HG02759 (cell line): ENCODE results near the gene TANK.

ENCODE experiments used
- ATAC-seq: cut with Tn5 transposase; IDR thresholded peaks from one replicate; pipeline ENCODE4 v1.9.1; 2021; ENCODE audit warnings: mild to moderate bottlenecking, moderate library complexity; ENCODE audit not compliant: unreplicated experiment

TANK gene

DNA sequence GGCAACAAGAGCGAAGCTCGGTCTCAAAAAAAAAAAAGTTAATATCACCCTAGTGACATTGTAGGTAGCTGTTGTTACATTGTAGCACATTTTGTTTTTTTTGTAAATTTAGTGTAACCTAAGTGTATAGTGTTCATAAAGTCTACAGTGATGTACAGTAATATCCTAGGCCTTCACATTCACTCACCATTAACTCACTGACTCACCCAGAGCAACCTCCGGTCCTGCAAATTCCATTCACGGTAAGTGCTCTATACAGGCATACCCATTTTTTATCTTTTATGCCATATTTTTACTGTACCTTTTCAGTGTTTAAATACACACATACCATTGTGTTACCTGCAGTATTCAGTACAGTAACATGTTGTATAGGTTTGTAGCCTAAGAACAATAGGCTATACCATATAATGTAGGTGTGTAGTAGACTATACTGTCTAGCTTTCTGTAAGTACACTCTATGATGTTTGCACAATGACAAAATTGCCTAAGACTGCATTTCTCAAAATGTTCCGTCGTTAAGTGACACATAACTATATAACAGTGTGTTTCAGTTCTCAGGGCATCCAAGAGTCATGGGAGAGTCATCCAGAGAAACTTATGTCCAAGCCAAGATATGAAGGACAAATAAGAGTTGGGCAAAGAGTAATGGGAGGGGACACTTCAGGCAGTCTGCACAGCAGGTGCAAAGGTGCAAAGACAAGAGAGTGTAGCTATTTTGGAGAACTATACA is 68.4 kb downstream of the TANK start:
- ATAC-seq: no peak

DNA sequence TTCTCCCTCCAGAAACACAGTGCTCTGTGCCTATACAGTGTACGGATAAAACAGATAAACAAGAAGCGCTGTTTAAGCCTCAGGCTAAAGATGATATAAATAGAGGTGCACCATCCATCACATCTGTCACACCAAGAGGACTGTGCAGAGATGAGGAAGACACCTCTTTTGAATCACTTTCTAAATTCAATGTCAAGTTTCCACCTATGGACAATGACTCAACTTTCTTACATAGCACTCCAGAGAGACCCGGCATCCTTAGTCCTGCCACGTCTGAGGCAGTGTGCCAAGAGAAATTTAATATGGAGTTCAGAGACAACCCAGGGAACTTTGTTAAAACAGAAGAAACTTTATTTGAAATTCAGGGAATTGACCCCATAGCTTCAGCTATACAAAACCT is 70.7 kb downstream of the TANK start:
- ATAC-seq: no peak

DNA sequence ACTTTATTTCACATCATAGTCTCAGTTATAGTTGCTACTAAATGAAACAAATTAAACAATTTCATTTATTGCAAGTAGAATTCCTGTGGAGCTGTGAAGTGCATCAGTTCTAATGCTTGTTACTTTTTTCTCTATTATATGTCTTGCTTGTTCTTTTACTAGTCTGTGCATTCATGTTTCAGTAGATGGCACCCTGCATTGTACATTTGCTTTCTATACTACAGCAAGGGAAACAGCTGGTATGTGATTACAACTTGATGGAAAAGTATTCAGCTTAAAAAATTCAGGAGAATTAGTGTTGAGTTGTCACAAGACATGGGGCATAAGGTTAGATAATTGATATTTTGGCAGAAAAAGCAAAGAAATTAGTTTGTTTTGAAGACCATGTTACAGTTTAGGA is 72.3 kb downstream of the TANK start:
- no peak for ATAC-seq

DNA sequence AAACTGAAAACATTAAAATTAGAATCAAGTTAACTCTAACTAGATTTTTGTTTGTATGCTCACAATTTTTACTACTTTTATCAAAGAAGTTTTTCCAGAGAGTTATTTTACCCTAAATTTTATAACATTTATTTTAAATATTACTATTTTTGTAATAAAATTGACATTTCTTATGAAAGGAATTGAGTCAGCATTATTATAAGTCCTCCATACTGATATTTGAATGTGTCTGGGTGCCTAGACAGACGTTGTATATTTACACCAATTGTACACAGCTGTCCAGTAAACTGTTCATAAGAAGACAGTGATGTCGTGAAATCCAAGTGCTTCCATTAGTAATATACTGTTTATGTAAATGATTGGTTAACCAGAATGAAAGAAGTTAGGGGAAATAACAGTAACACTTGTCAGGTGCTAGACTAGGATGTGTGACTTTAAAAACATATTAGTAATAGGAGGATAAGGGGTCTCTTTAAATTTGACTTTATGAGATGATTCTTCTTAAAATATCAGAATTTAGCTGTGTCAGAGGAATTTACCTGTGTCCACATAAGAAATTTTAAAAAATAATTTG is 73.7 kb downstream of the TANK start:
- peak; percentile 29 for ATAC-seq

DNA sequence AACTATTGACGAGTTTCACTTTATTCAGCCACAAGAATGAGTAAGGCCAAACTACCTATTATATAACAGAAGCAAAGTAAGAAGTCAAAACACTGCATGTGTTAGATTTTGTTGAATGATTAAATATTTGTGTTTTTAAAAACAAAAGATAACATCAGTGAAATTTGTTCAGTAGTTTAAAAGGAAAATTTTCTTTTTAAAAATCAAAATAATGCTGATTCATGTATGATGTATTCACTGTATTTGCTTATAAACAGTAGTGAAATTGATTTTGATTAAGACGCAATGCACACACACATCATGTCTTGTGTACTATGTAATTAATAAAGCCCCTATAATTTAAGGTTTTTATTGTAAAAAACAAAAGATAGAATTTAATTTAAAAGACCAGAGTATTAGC is 74.4 kb downstream of the TANK start:
- ATAC-seq: no peak

DNA sequence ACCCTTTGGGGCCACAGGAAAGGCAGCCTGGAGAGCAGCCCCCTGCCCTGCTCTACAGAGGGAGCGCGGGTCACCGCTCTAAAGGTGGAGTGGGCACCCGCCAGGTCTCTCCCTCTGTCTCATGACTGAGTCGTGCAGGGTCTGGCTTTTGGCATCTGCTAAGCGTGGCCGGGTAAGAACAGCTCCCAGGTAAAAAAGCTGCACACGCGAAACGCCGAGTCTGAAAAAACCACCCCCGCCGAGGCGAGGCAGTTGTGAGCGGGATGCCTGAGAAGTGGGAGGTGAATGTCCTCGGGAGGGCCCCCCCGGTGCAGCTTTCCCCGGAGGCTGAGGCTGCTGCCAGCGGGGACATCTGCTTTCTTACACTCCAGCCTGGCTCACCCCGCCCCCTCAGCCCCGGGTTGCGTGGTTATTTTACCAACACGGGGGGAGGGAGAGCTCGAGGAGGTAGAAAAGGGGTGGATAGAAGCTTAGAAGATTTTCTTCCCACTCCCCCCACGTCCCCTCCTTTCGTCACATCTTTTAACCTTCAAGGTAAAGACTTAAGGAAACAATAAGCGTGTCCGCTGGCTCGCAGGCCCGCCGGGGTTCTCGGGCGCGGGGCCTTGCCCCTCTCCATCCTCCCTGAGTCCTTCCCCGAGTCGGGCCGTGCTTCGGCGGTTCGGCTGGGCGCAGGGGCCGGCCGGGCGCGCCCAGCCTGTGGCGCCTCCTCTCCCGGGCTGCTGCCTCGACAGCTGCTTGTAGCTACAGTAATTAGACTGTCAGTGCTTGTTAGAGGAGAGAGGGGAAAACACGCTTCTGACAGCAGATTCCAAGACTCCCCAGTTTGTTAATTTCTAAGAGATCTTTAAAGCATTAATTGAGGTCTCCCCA is 77.4 kb downstream of the TANK start:
- ATAC-seq: peak; percentile 51

DNA sequence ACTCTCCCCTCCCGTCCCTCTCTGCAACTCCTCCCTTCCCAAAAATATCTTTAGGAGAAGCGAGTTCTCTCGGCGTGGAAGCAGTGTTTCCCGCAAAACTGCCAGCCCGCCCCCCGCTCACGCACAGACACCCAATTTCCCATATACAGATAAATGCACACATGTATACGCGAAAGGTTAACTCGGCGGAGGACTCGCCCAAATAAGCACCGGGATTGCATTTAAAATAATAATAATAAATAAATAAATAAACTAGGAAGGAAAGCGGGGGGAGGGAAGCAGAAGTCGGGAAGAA is 78.0 kb downstream of the TANK start:
- ATAC-seq: no peak

DNA sequence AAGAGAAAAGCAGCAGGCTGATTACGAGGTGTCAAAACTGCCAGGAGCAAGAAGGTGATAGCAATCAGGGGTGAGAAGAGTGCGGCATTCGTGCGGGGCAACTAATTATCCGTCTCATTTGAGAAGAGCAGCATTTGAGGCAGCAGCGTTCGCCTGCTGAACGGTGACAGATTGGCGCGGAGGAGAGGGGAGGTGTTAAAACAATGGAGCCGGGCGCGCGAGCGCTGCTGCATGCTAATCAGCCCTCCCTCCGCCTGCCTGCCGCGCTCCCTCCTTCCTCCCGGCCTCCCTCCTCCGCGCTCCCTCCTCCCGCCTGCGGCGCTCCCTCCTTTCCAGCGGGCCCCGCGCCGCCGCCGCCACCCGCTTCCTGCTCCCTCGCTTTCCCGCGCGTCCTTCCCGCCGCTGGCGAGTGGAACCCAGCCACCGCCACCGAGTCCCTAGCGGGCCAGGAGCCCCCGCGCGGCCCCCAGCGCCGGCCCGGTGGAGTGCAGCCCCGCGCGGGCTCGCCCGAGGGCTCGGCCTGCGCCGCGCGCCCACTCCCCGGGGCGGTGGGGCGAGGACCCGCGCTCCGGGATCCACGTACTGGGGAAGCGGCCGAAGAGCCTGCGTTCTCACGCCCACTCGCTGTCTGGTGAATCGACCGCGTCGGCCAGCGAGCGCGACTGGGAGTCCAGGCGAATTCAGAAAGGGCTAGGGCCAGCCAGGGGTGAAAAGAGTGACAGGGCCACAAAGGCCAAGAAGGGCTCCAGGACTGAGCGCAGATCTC is 78.5 kb downstream of the TANK start:
- ATAC-seq: peak; percentile 39

DNA sequence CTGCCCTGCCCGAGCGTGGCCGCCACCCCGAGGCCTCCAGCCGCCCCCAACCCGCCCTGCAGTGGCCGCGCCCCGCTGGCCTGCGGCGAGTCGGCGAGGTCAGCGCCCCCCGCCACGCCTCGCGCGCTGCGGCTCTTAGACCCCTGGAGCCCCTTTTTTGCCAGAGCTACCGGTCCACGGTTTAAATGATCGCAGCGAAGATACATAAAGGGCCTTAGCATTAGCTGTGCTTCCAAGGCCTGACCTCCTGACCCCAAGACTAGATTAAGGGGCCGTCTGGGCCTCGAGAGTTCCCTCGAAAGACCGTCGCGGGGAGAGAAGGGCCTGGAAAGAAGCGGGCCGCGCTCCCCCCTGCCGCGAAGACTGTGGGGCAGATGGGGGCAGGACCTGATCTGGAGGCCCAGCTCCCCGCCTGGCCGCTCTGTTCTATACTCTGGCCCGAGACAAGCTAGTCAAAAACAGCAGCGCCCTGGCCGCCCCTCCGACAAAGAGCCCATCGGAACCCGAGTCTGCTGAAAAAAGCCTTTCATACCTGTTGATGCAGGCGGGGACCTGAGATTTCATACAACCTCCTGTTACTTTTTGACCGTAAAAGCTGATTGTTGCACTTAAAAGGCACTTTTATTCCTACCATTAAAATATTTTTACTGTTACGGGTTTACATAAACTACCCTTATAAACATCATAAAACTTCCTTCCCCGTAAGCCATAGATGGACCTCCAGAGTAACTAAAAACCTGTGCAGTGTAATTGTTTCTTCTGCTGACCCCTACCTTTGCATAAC is 79.3 kb downstream of the TANK start:
- no peak for ATAC-seq

DNA sequence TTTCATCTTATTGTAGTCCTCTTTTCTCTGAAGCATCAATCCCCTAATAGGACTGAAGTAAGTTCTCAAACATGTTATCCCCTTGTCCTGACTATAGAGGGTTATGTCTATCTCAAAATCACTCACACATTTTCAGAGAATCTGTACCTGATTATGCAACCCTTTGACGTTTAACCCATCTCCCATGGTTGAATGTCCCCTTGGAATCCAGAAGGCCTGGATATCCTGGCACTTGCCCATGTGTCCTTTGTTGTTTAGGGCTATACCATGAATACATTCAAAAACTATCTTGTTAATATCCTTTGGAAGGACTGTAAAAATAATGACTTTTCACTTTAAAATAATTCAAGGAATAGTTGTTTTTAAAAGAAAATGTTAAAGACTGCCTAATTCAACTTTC is 81.7 kb downstream of the TANK start:
- no peak for ATAC-seq

DNA sequence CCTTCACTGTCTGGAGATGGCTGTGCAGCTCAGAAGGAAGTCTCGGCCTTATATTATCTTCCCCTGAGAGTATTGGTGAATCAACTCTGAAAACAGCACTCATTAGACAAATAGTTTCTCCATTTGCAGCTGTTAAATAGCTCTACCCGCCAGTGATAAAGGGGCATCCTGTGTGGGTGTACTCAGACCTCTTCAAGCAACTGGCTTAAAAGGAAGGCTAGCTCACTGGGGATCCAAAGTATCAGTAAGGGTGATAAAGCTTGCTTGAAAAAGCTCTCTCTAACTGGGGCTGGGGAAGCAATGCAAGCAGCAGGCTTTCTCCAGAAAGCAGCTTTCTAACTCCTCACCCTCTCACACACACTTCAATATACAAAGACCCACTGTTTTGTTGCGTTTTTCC is 83.1 kb downstream of the TANK start:
- ATAC-seq: peak; percentile 37

DNA sequence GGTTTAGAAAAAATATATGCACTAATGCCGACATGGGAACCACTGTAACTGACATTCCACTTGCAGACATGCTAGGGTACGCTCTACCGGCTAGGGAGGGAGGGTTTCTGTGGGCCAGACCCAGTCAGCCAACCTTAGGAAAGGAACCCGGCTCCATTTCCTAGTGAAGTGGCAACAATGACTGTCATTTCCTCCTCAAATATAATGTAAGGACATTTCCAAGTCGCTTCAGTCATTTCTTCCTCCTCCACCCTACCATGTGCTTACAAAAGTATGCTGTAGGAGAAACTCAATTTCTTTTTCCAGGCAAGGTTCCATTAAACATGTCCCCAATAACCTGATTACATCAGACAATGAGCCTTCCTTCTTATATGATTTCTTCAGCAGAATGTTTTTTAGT is 83.7 kb downstream of the TANK start:
- no peak for ATAC-seq

DNA sequence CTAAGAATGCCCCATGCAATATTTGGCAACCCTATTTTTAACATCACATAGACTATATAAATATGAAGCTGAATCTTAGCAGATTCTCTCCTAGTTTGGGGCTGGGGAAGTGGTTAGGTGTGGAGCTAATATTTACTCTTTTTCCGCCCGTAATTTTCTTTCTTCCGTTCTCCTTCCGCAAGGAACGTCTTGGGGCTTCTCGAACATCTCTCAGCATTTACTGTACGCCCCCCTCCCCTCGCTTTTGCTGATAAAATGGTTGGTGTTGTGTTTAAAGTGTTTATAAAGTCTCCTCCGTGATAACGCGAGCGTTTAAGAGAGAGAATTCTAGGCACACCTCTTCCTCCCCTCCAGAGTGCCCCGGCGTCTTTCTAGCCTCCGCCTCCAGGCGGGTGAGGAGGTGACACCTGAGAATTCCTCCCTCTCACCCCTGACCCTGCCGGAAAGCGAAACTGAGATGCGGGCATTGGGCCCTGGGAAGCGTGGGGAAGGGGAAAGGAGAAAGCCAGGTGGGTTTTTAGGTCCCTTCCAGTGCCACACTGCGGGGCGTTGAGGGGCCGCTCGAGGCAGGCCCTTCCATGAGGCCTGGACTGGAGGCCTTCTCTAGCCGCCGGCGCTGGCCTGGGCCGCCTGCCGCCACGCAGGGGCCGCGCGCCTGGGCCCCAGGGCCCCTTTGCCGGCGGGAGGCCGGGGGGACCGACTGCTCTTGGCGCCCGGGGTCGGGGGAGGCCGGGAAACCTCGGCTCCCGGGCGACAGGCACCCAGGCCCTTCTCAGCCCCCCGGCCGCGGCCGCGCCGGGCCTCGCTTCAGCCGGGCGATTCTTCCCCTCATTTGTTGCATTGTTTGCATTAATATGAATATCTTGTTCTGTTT is 84.4 kb downstream of the TANK start:
- ATAC-seq: peak; percentile 84

DNA sequence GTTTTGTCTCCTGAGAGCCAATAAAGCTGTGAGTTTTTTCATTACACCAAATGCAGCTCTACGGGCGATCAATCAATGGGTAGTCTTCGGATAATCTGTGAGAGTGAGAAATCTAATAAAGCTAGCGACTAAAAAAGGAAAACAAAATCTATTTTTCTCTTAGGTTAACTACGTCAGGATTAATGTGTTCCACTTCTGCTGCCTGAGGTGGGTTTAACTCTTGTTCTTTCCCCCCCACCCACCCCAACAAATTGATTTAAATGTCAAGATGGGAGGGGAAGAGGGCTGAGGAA is 85.0 kb downstream of the TANK start:
- ATAC-seq: no peak

DNA sequence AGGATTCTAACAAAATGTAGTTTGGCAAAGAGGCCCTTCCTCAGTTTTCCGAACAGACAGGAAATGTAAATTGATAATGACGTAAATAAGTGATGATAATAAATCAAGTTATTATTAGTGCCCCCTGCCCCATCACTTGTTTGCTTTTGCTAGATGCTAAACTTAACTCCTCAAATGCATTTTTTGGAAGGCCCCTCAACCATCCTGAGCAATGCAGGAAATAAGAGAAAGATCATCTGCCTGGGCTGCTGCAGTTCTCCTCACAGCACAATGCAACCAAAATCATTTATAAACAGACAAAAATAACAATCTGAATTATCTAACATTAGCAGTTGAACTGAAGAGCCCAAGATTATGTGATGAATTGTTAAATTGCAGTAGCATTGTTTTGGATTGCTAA is 85.4 kb downstream of the TANK start:
- no peak for ATAC-seq

DNA sequence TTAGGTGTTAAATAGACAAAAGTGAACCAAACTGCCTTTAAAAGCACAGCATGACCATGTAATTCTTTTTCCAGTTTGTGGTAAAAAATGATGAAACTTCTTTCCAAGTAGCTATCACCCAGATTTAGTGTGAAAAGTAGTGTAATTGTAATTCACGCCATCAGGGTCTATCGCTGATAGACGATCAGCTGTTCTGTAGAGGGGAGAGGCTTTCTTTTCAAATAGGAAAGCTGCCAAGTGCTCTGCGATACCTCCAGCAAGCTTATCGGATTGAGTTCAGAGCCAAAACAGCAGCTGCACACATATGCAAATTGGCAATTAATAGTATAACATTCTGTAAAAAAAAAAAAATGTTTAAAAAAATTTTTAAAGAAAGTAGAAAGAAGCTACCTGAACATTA is 86.1 kb downstream of the TANK start:
- ATAC-seq: no peak

DNA sequence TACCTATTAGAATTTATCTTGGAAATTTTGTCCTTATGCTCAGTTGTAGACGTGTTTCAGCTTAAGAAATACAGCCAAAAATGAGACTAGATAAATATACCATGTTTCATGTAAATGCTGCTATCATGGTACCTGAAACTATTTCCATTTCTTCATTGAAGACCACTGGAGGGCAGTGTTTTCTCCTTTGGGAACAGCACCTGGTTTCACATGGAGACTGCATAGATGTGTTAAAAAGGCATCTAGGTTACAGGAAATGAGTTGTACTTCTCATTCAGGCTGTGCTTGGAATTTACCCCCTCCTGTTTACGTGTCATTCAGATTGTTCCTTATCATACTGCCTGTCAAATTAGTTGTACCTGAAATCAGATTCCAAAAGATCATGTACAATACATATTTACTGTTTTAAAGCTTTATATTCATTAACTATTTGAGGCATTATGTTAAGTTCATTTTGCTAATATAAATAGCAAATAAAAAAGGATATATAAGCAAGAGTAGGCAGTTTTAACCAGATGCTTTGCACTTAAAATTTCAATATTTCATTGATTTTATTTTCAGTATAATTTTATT is 90.7 kb downstream of the TANK start:
- ATAC-seq: peak; percentile 66

DNA sequence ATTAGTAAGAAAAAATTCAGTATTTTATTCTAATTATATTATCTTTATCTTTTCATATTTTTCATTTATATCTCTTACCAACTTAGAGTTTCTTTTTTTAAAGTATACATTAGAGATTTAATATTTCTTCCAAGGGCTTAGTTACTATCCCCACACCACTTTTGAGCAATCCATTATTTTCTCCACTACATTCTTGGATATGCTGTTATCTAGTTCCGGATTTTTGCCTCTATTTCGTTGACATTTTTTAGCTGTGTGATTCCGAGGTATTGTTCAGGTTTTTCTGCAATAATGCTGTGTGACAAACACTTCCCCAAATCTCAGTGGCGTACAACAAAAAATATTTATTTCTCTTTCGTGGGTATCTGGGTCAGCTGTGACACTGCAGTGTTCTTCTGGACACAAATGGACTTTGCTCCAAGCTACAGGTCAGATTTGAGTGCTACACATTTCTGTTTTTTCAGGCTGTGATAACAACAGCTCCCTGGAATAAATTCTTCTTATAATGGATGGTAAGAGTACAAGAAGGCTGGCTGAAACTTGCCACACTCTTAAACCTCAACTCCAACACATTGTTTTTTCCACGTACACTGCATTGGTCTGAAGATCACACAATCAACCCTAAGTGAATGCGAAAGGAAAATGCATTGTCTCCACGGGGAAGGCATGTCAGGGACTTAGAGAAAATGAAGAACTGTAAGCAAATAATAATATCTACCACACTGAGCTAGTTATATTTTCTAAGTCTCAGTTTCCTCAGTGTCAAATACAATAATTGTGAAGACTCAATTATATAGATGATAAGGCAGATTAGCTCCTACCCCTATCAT is 97.1 kb downstream of the TANK start:
- ATAC-seq: no peak

DNA sequence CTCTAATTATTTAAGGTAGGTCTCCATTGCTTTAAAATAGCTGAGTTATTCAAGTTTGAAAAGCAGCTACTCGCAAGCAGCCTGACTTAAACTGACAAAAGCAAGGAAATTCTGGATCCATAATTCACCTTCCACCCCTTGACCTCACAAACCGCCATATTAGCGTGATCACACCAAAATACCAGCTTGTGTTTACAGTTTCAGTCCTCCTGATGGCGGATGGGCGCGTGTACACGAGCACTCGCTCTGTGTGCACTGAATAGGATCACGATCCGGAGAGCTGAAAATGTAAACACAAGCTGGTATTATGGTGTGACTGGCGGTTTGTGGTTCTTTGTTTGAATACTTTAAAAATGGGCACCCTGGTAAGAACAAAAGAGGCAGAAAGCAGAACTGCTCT is 105.6 kb downstream of the TANK start:
- no peak for ATAC-seq
